ENCODE measurements around the gene PRMT1.

Gene PRMT1

GRCh38 chr19:49676136-49676783, 811 bp upstream of the PRMT1 start:
- peak overlapping the region; percentile 93 for H3K27ac ChIP-seq
- TF ChIP-seq ZFX (IDR thresholded peaks at IDR 0.05) (no peak), CTCF (conservative IDR thresholded peaks at IDR 0.05) (no peak)

- peak overlapping the region; percentile 93 for H3K27ac ChIP-seq
- TF ChIP-seq CTCF (conservative IDR thresholded peaks at IDR 0.05) (no peak), ZFX (IDR thresholded peaks at IDR 0.05) (no peak)
Observed at GRCh38 chr19:49676784-49677230, 264 bp upstream of the PRMT1 start.

GRCh38 chr19:49677901-49678674, 1.0 kb downstream of the PRMT1 start:
- H3K27ac ChIP-seq: peak overlapping the region; percentile 93
- TF ChIP-seq CTCF (conservative IDR thresholded peaks at IDR 0.05): peak; percentile 78
- TF ChIP-seq ZFX (IDR thresholded peaks at IDR 0.05): no peak

GRCh38 chr19:49678985-49679770, 2.1 kb downstream of the PRMT1 start:
- no peak overlapping the region; the same call in 1 of the 2 replicates for H3K27ac ChIP-seq
- TF ChIP-seq ZFX (IDR thresholded peaks at IDR 0.05): no peak
- no peak for TF ChIP-seq CTCF (conservative IDR thresholded peaks at IDR 0.05)

GRCh38 chr19:49679771-49680413, 2.8 kb downstream of the PRMT1 start:
- H3K27ac ChIP-seq: peak overlapping the region; percentile 19; the same call in 1 of the 2 replicates
- TF ChIP-seq ZFX (IDR thresholded peaks at IDR 0.05) (no peak), CTCF (conservative IDR thresholded peaks at IDR 0.05) (no peak)

- H3K27ac ChIP-seq: peak overlapping the region; percentile 19; the same call in 1 of the 2 replicates
- TF ChIP-seq CTCF (conservative IDR thresholded peaks at IDR 0.05) (peak; percentile 100), ZFX (IDR thresholded peaks at IDR 0.05) (no peak)
Observed at GRCh38 chr19:49680421-49681351, 3.6 kb downstream of the PRMT1 start.
